IMR-90 (cell line): ENCODE data around the gene NOP14. TPM values are rescaled to one million over a fixed set of nuclear protein-coding genes. Genes with fewer than 3 reads are reported as not detected.

Experiments used
- ATAC-seq: fragments of 200-7000 bp; cut with Tn5 transposase; 2 replicates; pipeline ENCODE4 v1.9.1; 2020; ENCODE audit warnings: low read depth, mild to moderate bottlenecking, moderate library complexity
- BruUV-seq: library from RNA; stranded (reverse); fragments of 400-500 nt; replicated peaks from 2 replicates; lab custom pipeline; 2021; lab: Mats Ljungman, UMichigan
- CTCF ChIA-PET: fragments of 300-600 bp; formaldehyde crosslinking; extraction: SDS; loops from one replicate; lab custom pipeline; 2021; ENCODE audit warnings: antibody characterized with exemption; lab: Yijun Ruan, JAX
- POLR2A ChIA-PET: fragments of 300-600 bp; sonication (Branson Sonifier 250); formaldehyde crosslinking; loops from one replicate; lab custom pipeline; 2022; ENCODE audit warnings: antibody characterized with exemption; ENCODE audit not compliant: unreplicated experiment; lab: Charles Lee
- DNase-seq: peaks from one replicate; pipeline ENCODE4 v3.0.0; 2013
- H2AFZ ChIP-seq: replicated peaks from 2 replicates; pipeline ENCODE3; 2013; ENCODE audit warnings: low read length, mild to moderate bottlenecking; ENCODE audit not compliant: poor library complexity
- H2AK5ac ChIP-seq: 2 replicates; pipeline ENCODE4 v1.6.1; 2013; ENCODE audit warnings: low read depth, low read length, inconsistent platforms
- H2AK9ac ChIP-seq: replicated peaks from 2 replicates; pipeline ENCODE3; 2013; ENCODE audit warnings: mild to moderate bottlenecking, low read depth, low read length, moderate library complexity; ENCODE audit not compliant: poor library complexity
- H2BK120ac ChIP-seq: 2 replicates; pipeline ENCODE4 v1.6.1; 2013; ENCODE audit warnings: low read depth, low read length, inconsistent platforms
- H2BK15ac ChIP-seq: 3 replicates; pipeline ENCODE4 v1.6.1; 2013; ENCODE audit warnings: low read depth, low read length, inconsistent platforms
- H2BK20ac ChIP-seq: 2 replicates; pipeline ENCODE4 v1.6.1; 2013; ENCODE audit warnings: low read depth, mild to moderate bottlenecking, inconsistent platforms, low read length, moderate library complexity
- H2BK5ac ChIP-seq: 2 replicates; pipeline ENCODE4 v1.6.1; 2013; ENCODE audit warnings: mild to moderate bottlenecking, low read depth, low read length, inconsistent platforms; ENCODE audit not compliant: poor library complexity, severe bottlenecking
- H3K14ac ChIP-seq: replicated peaks from 2 replicates; pipeline ENCODE4 v1.6.1; 2013; ENCODE audit warnings: low read depth, low read length, inconsistent platforms
- H3K18ac ChIP-seq: 2 replicates; pipeline ENCODE4 v1.6.1; 2013; ENCODE audit warnings: low read depth, low read length, control low read depth
- H3K23ac ChIP-seq: 2 replicates; pipeline ENCODE4 v1.6.1; 2013; ENCODE audit warnings: low read depth, low read length, inconsistent platforms
- H3K27ac ChIP-seq: 2 replicates; pipeline ENCODE4 v1.5.1; 2013; ENCODE audit warnings: mild to moderate bottlenecking, control low read depth, low read length; ENCODE audit not compliant: insufficient read depth
- H3K27me3 ChIP-seq: 2 replicates; pipeline ENCODE4 v1.6.1; 2013; ENCODE audit warnings: low read length; ENCODE audit not compliant: control insufficient read depth, insufficient read depth
- H3K36me3 ChIP-seq: 2 replicates; pipeline ENCODE4 v1.6.1; 2013; ENCODE audit warnings: low read length, mixed read lengths; ENCODE audit not compliant: control insufficient read depth, insufficient read depth
- H3K4ac ChIP-seq: 2 replicates; pipeline ENCODE4 v1.6.1; 2013; ENCODE audit warnings: low read depth, low read length, inconsistent platforms
- H3K4me1 ChIP-seq: 2 replicates; pipeline ENCODE4 v1.6.1; 2013; ENCODE audit warnings: low read length, mixed read lengths; ENCODE audit not compliant: control insufficient read depth, insufficient read depth
- H3K4me2 ChIP-seq: 2 replicates; pipeline ENCODE4 v1.6.1; 2013; ENCODE audit warnings: low read depth, mild to moderate bottlenecking, control low read depth, low read length, moderate library complexity
- H3K4me3 ChIP-seq: 2 replicates; pipeline ENCODE4 v1.5.1; 2013; ENCODE audit warnings: low read depth, mild to moderate bottlenecking, control low read depth, low read length, moderate library complexity; ENCODE audit not compliant: insufficient read depth
- H3K56ac ChIP-seq: 2 replicates; pipeline ENCODE4 v1.6.1; 2013; ENCODE audit warnings: low read length, inconsistent platforms; ENCODE audit not compliant: insufficient read depth; ENCODE audit errors: extremely low read depth
- H3K79me1 ChIP-seq, 2 experiments: 2 replicates each; pipeline ENCODE4 v1.6.1; 2013; ENCODE audit warnings: low read length in 2 of 2, inconsistent platforms in 1 of 2, low read depth in 1 of 2
- H3K9ac ChIP-seq: 2 replicates; pipeline ENCODE4 v1.6.1; 2013; ENCODE audit warnings: low read depth, low read length, control low read depth
- H3K9me1 ChIP-seq: 2 replicates; pipeline ENCODE4 v1.6.1; 2013; ENCODE audit warnings: low read length, inconsistent platforms; ENCODE audit not compliant: insufficient read depth
- H3K9me3 ChIP-seq: 2 replicates; pipeline ENCODE4 v1.6.1; 2013; ENCODE audit warnings: low read length; ENCODE audit not compliant: control insufficient read depth, insufficient read depth
- H4K20me1 ChIP-seq: 2 replicates; pipeline ENCODE4 v1.6.1; 2013; ENCODE audit warnings: low read length, inconsistent platforms; ENCODE audit not compliant: insufficient read depth
- H4K5ac ChIP-seq: 2 replicates; pipeline ENCODE4 v1.6.1; 2013; ENCODE audit warnings: mild to moderate bottlenecking, low read depth, low read length, control low read depth
- H4K8ac ChIP-seq, 2 experiments: 2 replicates each; pipeline ENCODE4 v1.6.1; 2013; ENCODE audit warnings: low read depth in 2 of 2, low read length in 2 of 2, control low read depth in 1 of 2, inconsistent platforms in 1 of 2
- H4K91ac ChIP-seq: 2 replicates; pipeline ENCODE4 v1.6.1; 2013; ENCODE audit warnings: low read depth, low read length, inconsistent platforms; ENCODE audit not compliant: insufficient read depth
- BHLHE40 ChIP-seq: fragments of 150-350 bp; IDR thresholded peaks from 2 replicates; pipeline ENCODE4 v1.6.1; 2016; ENCODE audit warnings: mild to moderate bottlenecking, low read depth, low read length
- MXI1 ChIP-seq: IDR thresholded peaks from 2 replicates; pipeline ENCODE4 v1.6.1; 2012; ENCODE audit warnings: low read depth, mild to moderate bottlenecking, low read length, moderate library complexity, borderline replicate concordance
- RCOR1 ChIP-seq: IDR thresholded peaks from 2 replicates; pipeline ENCODE4 v1.6.1; 2012; ENCODE audit warnings: mild to moderate bottlenecking, low read length, improper control_type of control experiment; ENCODE audit not compliant: insufficient replicate concordance
- WGBS, 2 experiments: methylation state at CpG; one replicate each; pipeline versions ENCODE4 v1.1.5 to v1.1.7; 2013; ENCODE audit warnings: missing lambda C conversion rate in 2 of 2; ENCODE audit not compliant: insufficient read length in 1 of 2; ENCODE audit errors: extremely low coverage in 2 of 2; 5-methylcytosine and 5-hydroxymethylcytosine counted together
- dilution Hi-C: fragments of 300-500 bp; cut with HindIII; formaldehyde crosslinking; loops from one replicate; pipeline ENCODE4 v1.14.3; 2018; ENCODE audit warnings: low sequenced_read_pairs; ENCODE audit not compliant: unreplicated experiment
- in situ Hi-C: fragments of 300-500 bp; cut with MboI; formaldehyde crosslinking; loops from 3 replicates; pipeline ENCODE4 v1.14.3; 2019; ENCODE audit warnings: low sequenced_read_pairs, inconsistent platforms, mixed read lengths
- intact Hi-C: fragments of 100-400 bp; cut with micrococcal nuclease; formaldehyde crosslinking; loops from 2 replicates; pipeline ENCODE4 v1.10.0; 2022
- polyA plus RNA-seq, 3 experiments: library from polyadenylated mRNA; depleted of rRNA; stranded (reverse); fragments of >200 nt; gene quantifications; 2 replicates each; pipeline ENCODE4 v1.2.3, GENCODE V29; 2012; ENCODE audit warnings: low replicate concordance in 1 of 3
- total RNA-seq: library from RNA; depleted of rRNA; stranded (reverse); fragments of >200 nt; gene quantifications from 2 replicates; pipeline ENCODE4 v1.2.3, GENCODE V29; 2012
- TF ChIP-seq, protein P1 (sequence below): fragments of 150-350 bp; IDR thresholded peaks from 2 replicates; pipeline ENCODE4 v1.6.1; 2016; ENCODE audit warnings: low read depth, mild to moderate bottlenecking, low read length, moderate library complexity, borderline replicate concordance

Gene NOP14
- total and polyA plus RNA-seq, 2 of the 4 experiments (the other 2 are of a cell fraction) = 10.9 to 12.6 TPM

DNA sequence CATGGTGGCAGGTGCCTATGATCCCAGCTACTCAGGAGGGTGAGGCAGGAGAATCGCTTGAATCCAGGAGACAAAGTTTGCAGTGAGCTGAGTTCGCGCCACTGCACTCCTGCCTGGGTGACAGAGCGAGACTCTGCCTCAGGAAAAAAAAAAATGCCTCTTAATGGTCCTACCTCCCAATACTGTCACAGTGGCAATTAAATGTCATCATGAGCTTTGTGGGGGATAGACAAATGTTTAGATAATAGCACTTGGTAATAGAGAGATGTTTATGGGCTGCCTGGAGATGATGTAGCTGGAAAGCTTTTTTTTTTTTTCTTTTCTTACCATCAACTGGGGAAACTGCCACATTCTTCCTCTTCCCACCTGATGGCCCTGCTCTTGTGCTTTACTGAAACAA is 33.2 kb upstream of the NOP14 start:
- Histone ChIP-seq H3K36me3 (no peaks in the 10 kb centered on the region), H2AK5ac (no peak overlapping the region), H3K18ac (no peak overlapping the region), H2BK20ac (no peak overlapping the region), H3K4me3 (no peak overlapping the region), H4K5ac (no peak overlapping the region), H3K27me3 (peaks cover 10% of the 10 kb centered on the region), H4K8ac (no peak overlapping the region), H3K27ac (no peak overlapping the region), H2BK120ac (no peak overlapping the region), H3K14ac (no peak overlapping the region), H3K23ac (no peak overlapping the region), H2AFZ (no peak overlapping the region), H2AK9ac (no peak overlapping the region), H2BK5ac (no peak overlapping the region), H3K4me2 (no peak overlapping the region), H3K9me1 (no peaks in the 10 kb centered on the region), H3K4ac (no peak overlapping the region), H2BK15ac (no peak overlapping the region), H3K9me3 (no peaks in the 10 kb centered on the region), H4K91ac (no peak overlapping the region), H3K56ac (no peak overlapping the region), H3K79me1 (no peaks in the 10 kb centered on the region), H3K4me1 (no peaks in the 10 kb centered on the region), H3K9ac (no peak overlapping the region), H4K20me1 (no peaks in the 10 kb centered on the region)
- in situ Hi-C loops = no loop called here
- intact Hi-C loops = loop anchor here (5.0 kb wide), 1 partner anchor 36 kb away; no protein-coding TSS in a partner anchor
- DNase-seq (no peak), ATAC-seq (no peak)
- WGBS, 2 experiments = 80% methylated on average over 1 of the region's 4 CpGs; no CpG with 5 or more reads in 1 of the 2 experiments
- BruUV-seq = no TSS peak
- dilution Hi-C loops = no loop called here
- CTCF ChIA-PET = interaction anchor here (0.7 to 1.7 kb wide), 2 partner anchors 19 to 42 kb away, joined by 3 to 7 read pairs; no protein-coding TSS in a partner anchor
- POLR2A ChIA-PET = no interaction called here
- TF ChIP-seq, protein P1, sequence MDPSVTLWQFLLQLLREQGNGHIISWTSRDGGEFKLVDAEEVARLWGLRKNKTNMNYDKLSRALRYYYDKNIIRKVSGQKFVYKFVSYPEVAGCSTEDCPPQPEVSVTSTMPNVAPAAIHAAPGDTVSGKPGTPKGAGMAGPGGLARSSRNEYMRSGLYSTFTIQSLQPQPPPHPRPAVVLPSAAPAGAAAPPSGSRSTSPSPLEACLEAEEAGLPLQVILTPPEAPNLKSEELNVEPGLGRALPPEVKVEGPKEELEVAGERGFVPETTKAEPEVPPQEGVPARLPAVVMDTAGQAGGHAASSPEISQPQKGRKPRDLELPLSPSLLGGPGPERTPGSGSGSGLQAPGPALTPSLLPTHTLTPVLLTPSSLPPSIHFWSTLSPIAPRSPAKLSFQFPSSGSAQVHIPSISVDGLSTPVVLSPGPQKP = no peak
- TF ChIP-seq BHLHE40 (no peak), RCOR1 (no peak), MXI1 (no peak)
